T-helper 1 cell treated with Interleukin-12 subunit alpha and Interleukin-12 subunit beta and Interleukin-4 antibody, amounts not matched to agents 30 ng/mL and 1 ng/mL, for 36 hours (primary cell): ENCODE results near the gene ZNF212. TPM values are rescaled to one million over a fixed set of nuclear protein-coding genes. Genes with fewer than 3 reads are reported as not detected.

Experiments used
- intact Hi-C: fragments of 100-400 bp; cut with micrococcal nuclease; formaldehyde crosslinking; loops from one replicate; pipeline ENCODE4 v1.15.1; 2024
- total RNA-seq: library from RNA; stranded (reverse); gene quantifications from 2 replicates; pipeline ENCODE4 v1.2.3, GENCODE V29; 2022

The ZNF212 gene
- 14.3 and 14.6 TPM in 2 replicates for total RNA-seq

GRCh38 chr7:149239345-149240143 is at the start of gene ZNF212:
TSS of gene ZNF212 (plus strand) at chr7:149239651. CDS start at chr7:149239779, 128 bp downstream.
- intact Hi-C loops = loop anchor here (1.0 to 2.0 kb wide), 13 partner anchors 23 to 386 kb away; partner anchors contain the start of genes ZNF398, ZNF425, ZNF746 and ZNF783

GRCh38 chr7:149191851-149192250 is 47.6 kb upstream of the ZNF212 start:
- intact Hi-C loops = loop anchor here (10.0 kb wide), 2 partner anchors 433 to 1893 kb away; partner anchors contain the start of genes AGAP3, FASTK and TMUB1

- intact Hi-C loops = loop anchor here (1.0 to 10.0 kb wide), 11 partner anchors 9 to 1890 kb away; partner anchors contain the start of genes AGAP3, FASTK, PDIA4 and TMUB1
Measured at GRCh38 chr7:149194799-149195179, 44.7 kb upstream of the ZNF212 start.

DNA sequence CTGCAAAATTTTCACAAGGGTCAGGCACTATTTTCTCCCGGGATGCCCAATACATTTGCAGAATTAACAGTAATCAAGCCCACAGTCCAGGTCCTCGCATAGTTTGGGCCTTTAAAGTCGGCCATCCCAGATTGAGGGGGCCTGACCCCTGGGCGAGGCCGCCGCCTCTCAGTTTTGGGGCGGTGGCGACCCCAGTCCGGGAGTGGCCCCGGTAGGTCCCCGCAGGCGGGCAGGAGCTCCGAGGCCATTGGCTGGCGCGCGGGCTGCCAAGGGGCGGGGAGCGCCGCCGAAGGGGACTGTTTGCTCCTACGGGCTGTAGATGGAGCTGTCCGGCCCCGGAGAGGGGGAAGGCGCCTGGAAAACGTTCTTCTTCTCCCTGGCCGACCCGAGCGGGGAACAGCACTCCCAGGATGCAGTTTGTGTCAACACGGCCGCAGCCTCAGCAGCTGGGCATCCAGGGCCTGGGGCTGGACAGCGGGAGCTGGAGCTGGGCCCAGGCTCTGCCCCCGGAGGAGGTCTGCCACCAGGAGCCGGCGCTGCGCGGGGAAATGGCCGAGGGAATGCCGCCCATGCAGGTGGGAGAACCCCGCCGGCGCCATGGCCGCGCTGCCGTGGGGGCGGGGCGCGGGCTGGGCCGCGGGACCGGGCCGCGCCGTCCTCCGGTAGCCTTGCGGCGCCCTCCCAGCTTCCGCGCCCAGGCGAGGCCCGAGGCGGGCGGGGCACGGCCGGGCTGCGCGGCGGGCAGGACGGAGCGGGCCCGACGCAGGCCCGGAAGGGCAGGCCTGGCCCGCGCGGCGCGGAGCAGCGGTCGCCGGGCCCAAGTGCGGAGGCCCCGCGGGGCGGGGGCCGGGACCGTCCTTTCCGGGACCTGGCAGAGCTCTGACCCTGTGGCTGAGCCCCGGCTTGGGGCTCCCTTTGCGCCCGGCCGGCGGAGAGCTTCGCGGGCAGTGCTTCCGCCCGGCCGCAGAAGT is 44.0 kb upstream of the ZNF212 start, which contains the start of gene ZNF282:
Gene ZNF282, plus strand, starts transcription at position 367 of the 971 bp plus-strand sequence. Its CDS starts 44 bp downstream, at position 411.
- intact Hi-C loops = loop anchor here (1.0 to 10.0 kb wide), 12 partner anchors 8 to 1889 kb away; partner anchors contain the start of genes AGAP3, FASTK, PDIA4 and TMUB1

DNA sequence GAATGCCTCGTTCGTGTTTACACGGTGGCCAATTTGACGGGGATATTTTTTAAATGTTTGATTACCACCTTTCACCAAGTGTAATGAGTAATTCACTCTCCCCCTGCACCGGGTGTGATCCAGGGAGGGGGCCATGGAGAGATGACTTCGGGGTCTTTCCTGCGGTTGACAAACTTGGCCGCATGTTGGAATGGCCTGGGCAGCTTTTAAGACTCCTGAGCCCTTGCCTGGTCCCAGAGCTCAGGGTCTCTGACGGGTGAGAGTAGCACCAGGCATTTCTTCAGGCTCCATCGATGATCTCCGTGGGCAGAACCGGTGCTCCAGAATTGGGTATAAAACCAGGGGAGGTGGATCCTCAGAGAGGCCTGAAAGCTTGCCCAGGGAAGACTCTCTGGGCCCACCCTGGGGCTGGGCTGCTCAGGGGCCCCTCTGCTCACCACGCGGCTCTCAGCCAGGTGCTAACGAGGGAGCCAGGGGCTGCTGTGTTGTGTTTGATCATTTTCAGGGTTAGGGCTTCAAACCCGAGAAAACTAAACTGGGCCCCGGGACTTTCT is 43.2 kb upstream of the ZNF212 start:
- intact Hi-C loops = loop anchor here (2.0 to 10.0 kb wide), 4 partner anchors 43 to 1889 kb away; partner anchors contain the start of genes AGAP3, FASTK, TMUB1 and ZNF212

GRCh38 chr7:149196705-149197171 is 42.7 kb upstream of the ZNF212 start:
- intact Hi-C loops = loop anchor here (2.0 to 10.0 kb wide), 4 partner anchors 42 to 1888 kb away; partner anchors contain the start of genes AGAP3, FASTK, TMUB1 and ZNF212

DNA sequence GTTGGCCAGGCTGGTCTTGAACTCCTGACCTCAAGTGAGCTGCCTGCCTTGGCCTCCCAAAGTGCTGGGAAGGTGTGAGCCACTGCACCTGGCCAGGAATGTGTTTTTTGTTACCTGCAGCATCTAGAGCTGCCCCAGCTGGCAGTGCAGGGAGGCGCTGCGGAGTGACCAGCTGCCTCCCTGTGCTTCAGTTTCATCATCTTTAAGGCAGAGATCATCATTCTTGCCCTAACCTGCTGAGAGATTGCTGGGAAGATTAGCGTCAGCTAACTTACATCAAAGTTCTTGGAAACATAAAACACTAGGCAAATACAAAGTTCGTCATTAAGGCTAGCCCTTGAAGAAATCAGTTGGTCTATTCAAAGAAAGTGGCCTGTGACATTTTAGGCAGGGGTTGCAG is 41.8 kb upstream of the ZNF212 start:
- intact Hi-C loops = loop anchor here (2.0 to 10.0 kb wide), 4 partner anchors 41 to 1887 kb away; partner anchors contain the start of genes AGAP3, FASTK, TMUB1 and ZNF212

DNA sequence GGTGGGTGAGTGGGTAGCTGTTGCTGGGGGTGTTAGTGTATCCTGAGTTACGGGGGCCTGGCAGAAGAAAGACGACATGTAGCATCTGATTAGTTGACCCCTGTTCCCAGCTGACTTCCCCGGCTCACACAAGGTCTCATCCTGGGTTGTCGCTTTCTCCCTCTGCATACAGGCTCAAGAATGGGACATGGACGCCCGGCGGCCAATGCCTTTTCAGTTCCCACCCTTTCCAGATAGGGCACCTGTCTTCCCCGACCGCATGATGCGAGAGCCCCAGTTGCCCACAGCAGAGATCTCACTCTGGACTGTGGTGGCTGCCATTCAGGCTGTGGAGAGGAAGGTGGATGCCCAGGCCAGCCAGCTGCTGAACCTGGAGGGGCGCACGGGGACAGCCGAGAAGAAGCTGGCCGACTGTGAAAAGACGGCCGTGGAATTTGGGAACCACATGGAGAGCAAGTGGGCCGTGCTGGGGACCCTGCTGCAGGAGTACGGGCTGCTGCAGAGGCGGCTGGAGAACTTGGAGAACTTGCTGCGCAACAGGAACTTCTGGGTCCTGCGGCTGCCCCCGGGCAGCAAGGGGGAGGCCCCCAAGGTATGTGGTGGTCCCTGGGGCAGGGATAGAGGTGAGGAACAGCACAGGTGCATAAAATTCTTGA is 41.2 kb upstream of the ZNF212 start:
- intact Hi-C loops = loop anchor here (5.0 to 10.0 kb wide), 3 partner anchors 404 to 1887 kb away; partner anchors contain the start of genes AGAP3, FASTK and TMUB1

GRCh38 chr7:149199234-149199995 is 40.0 kb upstream of the ZNF212 start:
- intact Hi-C loops = loop anchor here (5.0 to 10.0 kb wide), 3 partner anchors 403 to 1885 kb away; partner anchors contain the start of genes AGAP3, FASTK and TMUB1

DNA sequence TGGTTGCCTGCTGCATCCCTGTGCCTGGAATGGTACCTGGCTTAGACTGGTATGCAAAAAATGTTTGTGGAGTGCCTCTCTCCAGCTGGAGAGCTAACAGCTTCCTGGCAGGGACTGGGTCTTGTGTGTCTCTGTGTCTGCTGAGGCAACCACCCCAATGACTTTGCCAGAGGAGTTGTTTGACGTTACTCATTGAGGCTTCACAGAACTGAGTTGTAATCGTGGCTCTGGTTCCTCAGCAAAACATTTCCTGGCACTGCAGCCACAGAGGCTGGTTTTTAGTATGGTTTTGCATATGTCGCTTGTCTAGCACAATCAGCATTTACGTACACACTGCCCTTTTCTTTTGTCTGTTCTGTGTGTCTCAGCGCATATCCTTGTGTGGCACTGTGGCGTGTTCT is 36.6 kb upstream of the ZNF212 start:
- intact Hi-C loops = loop anchor here (1.0 to 2.0 kb wide), 2 partner anchors 8 to 56 kb away; partner anchors contain the start of genes ZNF282 and ZNF398

GRCh38 chr7:149205690-149206381 is 33.6 kb upstream of the ZNF212 start:
- intact Hi-C loops = no loop called here

GRCh38 chr7:149207324-149208035 is 32.0 kb upstream of the ZNF212 start:
- intact Hi-C loops = loop anchor here (2.0 kb wide), 1 partner anchor 13 kb away; the partner anchor contains the start of gene ZNF282

GRCh38 chr7:149209518-149210269 is 29.8 kb upstream of the ZNF212 start:
- intact Hi-C loops = loop anchor here (1.0 to 2.0 kb wide), 3 partner anchors 15 to 288 kb away; partner anchors contain the start of genes ZNF212, ZNF282 and ZNF746

DNA sequence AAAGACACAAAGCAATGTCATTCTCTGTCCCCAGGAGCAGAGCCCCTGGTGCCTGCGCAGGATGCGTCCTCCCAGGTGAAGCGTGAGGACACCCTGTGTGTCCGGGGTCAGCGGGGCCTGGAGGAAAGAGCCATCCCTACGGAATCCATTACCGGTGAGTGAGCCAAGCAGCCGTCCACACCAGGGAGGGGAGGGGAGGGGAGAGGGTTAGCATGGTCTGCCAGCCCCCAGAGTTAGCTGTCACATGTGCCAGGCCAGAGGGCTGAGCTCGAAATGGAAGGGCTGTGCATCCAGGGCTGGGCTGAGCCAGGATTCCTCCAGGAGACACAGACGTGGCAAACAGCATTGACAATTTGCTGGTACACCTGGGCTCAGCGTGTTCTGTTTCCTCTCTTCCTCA is 28.9 kb upstream of the ZNF212 start:
- intact Hi-C loops = no loop called here

GRCh38 chr7:149214020-149214720 is 25.3 kb upstream of the ZNF212 start:
- intact Hi-C loops = no loop called here

DNA sequence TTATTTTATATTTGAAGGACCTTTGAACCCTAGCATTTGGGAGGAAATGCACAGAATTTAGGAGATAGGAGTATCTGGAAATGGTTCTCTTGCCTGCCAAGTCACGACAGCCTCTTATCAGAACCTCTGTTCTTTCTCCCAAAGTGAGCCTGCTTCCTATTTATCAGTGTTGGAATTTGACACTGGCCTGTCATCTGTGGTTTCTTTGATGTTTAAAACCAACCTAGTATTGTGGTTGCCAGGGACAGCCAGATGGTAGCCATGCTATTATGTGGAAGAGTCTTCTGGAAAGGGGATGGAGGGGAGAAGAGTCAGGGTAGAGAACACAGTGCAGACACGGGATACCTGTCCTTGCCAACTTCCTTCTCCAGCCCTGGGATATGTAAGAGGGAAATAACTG is 23.0 kb upstream of the ZNF212 start:
- intact Hi-C loops = no loop called here
